HCT116 (cell line): Measurements from ENCODE around the gene ENPP6. TPM values are rescaled to one million over a fixed set of nuclear protein-coding genes. Genes with fewer than 3 reads are reported as not detected.

Source experiments
- ATAC-seq: fragments of 200-7000 bp; cut with Tn5 transposase; 2 replicates; pipeline ENCODE4 v1.9.1; 2020; ENCODE audit warnings: mild to moderate bottlenecking, moderate library complexity
- BruUV-seq: library from RNA; stranded (reverse); fragments of 400-500 nt; replicated peaks from 2 replicates; lab custom pipeline; 2021; lab: Mats Ljungman, UMichigan
- CTCF ChIA-PET: fragments of 300-600 bp; sonication (Branson Sonifier 250); formaldehyde crosslinking; loops from one replicate; lab custom pipeline; 2021; ENCODE audit warnings: antibody characterized with exemption; lab: Charles Lee
- POLR2A ChIA-PET: fragments of 300-600, 350-600 bp; sonication (Branson Sonifier 250); formaldehyde crosslinking; loops from one replicate; lab custom pipeline; 2021; ENCODE audit warnings: antibody characterized with exemption; lab: Charles Lee
- RAD21 ChIA-PET, 2 experiments: fragments of 300-600 bp; sonication (Branson Sonifier 250); formaldehyde crosslinking; loops; one replicate each; lab custom pipeline; 2023; ENCODE audit warnings: low total read pairs in 2 of 2; ENCODE audit not compliant: uncharacterized antibody in 2 of 2, unreplicated experiment in 2 of 2, low non-redundant PET in 1 of 2; lab: Charles Lee
- DNase-seq: peaks from one replicate; pipeline ENCODE4 v3.0.0-alpha.2; 2010; ENCODE audit warnings: low read depth, low spot score
- H2AFZ ChIP-seq: fragments of 200-600 bp; shearing (Covaris generic), sonication (generic); 2 replicates; pipeline ENCODE4 v1.6.1; 2017; ENCODE audit warnings: low read depth, mixed run types, mixed read lengths, antibody characterized with exemption, low read length; ENCODE audit not compliant: poor library complexity, severe bottlenecking
- H3K27ac ChIP-seq: 2 replicates; pipeline ENCODE4 v1.5.1; 2012; ENCODE audit warnings: low read depth, low read length
- H3K27me3 ChIP-seq: fragments of 200-600 bp; sonication (generic); 2 replicates; pipeline ENCODE4 v1.6.1; 2016; ENCODE audit warnings: mixed run types, low read length, mixed read lengths; ENCODE audit not compliant: insufficient read depth
- H3K36me3 ChIP-seq, 2 experiments: fragments of 200-500 bp in 1 of 2; fragments of 200-600 bp in 1 of 2; sonication (Bioruptor generic) in 1 of 2; sonication (generic) in 1 of 2; 2 replicates each; pipeline versions ENCODE4 v1.5.1 to v1.6.1; 2014 to 2016; ENCODE audit warnings: low read length in 2 of 2, inconsistent platforms in 1 of 2, mixed read lengths in 1 of 2, mixed run types in 1 of 2; ENCODE audit not compliant: insufficient read depth in 2 of 2, control insufficient read depth in 1 of 2
- H3K4me1 ChIP-seq, 2 experiments: fragments of 200-600 bp in 1 of 2; sonication (generic) in 1 of 2; 2 replicates each; pipeline versions ENCODE4 v1.5.1 to v1.6.1; 2012 to 2017; ENCODE audit warnings: low read length in 2 of 2, inconsistent platforms in 1 of 2, mild to moderate bottlenecking in 1 of 2, mixed read lengths in 1 of 2, mixed run types in 1 of 2, moderate library complexity in 1 of 2; ENCODE audit not compliant: insufficient read depth in 2 of 2, control insufficient read depth in 1 of 2
- H3K4me2 ChIP-seq: fragments of 200-600 bp; sonication (generic); 2 replicates; pipeline ENCODE4 v1.6.1; 2017; ENCODE audit warnings: mixed run types, low read length, mixed read lengths
- H3K4me3 ChIP-seq, 2 experiments: fragments of 200-600 bp in 1 of 2; sonication (generic) in 1 of 2; replicated peaks in 1 of 2; 2 replicates each; pipeline ENCODE4 v1.5.1; 2011 to 2016; ENCODE audit warnings: low read length in 2 of 2, control low read depth in 1 of 2, low read depth in 1 of 2, mild to moderate bottlenecking in 1 of 2, mixed read lengths in 1 of 2, mixed run types in 1 of 2
- H3K79me2 ChIP-seq: fragments of 200-600 bp; sonication (generic); 2 replicates; pipeline ENCODE4 v1.6.1; 2017; ENCODE audit warnings: mild to moderate bottlenecking, mixed run types, low read length, moderate library complexity, mixed read lengths; ENCODE audit not compliant: insufficient read depth
- H3K9ac ChIP-seq: fragments of 200-600 bp; sonication (generic); 2 replicates; pipeline ENCODE4 v1.6.1; 2016; ENCODE audit warnings: low read length, mixed read lengths
- H3K9me2 ChIP-seq: fragments of 200-600 bp; sonication (generic), shearing (Covaris generic); 2 replicates; pipeline ENCODE4 v1.6.1; 2017; ENCODE audit warnings: mixed run types, mild to moderate bottlenecking, moderate library complexity; ENCODE audit not compliant: insufficient read depth
- H3K9me3 ChIP-seq, 2 experiments: fragments of 200-500 bp in 1 of 2; fragments of 200-600 bp in 1 of 2; sonication (Bioruptor generic) in 1 of 2; sonication (generic) in 1 of 2; 2 replicates each; pipeline ENCODE4 v1.6.1; 2014 to 2017; ENCODE audit warnings: low read length in 2 of 2, mixed read lengths in 2 of 2, inconsistent platforms in 1 of 2, low read depth in 1 of 2, mild to moderate bottlenecking in 1 of 2, mixed run types in 1 of 2, moderate library complexity in 1 of 2; ENCODE audit not compliant: control insufficient read depth in 1 of 2, insufficient read depth in 1 of 2
- H4K20me1 ChIP-seq: fragments of 200-600 bp; sonication (generic), shearing (Covaris generic); 2 replicates; pipeline ENCODE4 v1.6.1; 2017; ENCODE audit warnings: mixed run types, mild to moderate bottlenecking, moderate library complexity; ENCODE audit not compliant: insufficient read depth
- CBX3 ChIP-seq: IDR thresholded peaks from 2 replicates; pipeline ENCODE4 v1.6.1; 2012; ENCODE audit warnings: low read depth
- CEBPB ChIP-seq: IDR thresholded peaks from 2 replicates; pipeline ENCODE4 v1.6.1; 2012; ENCODE audit warnings: low read depth
- EGR1 ChIP-seq: IDR thresholded peaks from 2 replicates; pipeline ENCODE4 v1.6.1; 2012; ENCODE audit warnings: low read depth
- ELF1 ChIP-seq: IDR thresholded peaks from 2 replicates; pipeline ENCODE4 v1.6.1; 2012; ENCODE audit warnings: low read depth, borderline replicate concordance
- EZH2phosphoT487 ChIP-seq: fragments of 200-600 bp; IDR thresholded peaks from 2 replicates; pipeline ENCODE4 v1.6.1; 2018; ENCODE audit warnings: antibody characterized with exemption, borderline replicate concordance
- POLR2A ChIP-seq: IDR thresholded peaks from 2 replicates; pipeline ENCODE4 v1.7.0; 2011; ENCODE audit warnings: borderline replicate concordance; ENCODE audit not compliant: insufficient read depth, insufficient read length; ENCODE audit errors: extremely low read depth
- POLR2AphosphoS5 ChIP-seq: IDR thresholded peaks from 2 replicates; pipeline ENCODE4 v1.6.1; 2011; ENCODE audit warnings: mild to moderate bottlenecking, low read depth, low read length, moderate library complexity
- SIN3A ChIP-seq: IDR thresholded peaks from 2 replicates; pipeline ENCODE4 v1.6.1; 2012; ENCODE audit warnings: low read depth
- SP1 ChIP-seq: IDR thresholded peaks from 2 replicates; pipeline ENCODE4 v1.6.1; 2012; ENCODE audit warnings: low read depth
- TCF7L2 ChIP-seq: IDR thresholded peaks from 2 replicates; pipeline ENCODE4 v1.7.0; 2011; ENCODE audit warnings: borderline replicate concordance, inconsistent platforms; ENCODE audit not compliant: insufficient read depth, insufficient read length; ENCODE audit errors: extremely low read depth
- YY1 ChIP-seq: IDR thresholded peaks from 2 replicates; pipeline ENCODE4 v1.6.1; 2011; ENCODE audit warnings: low read length, low read depth, moderate library complexity, mild to moderate bottlenecking; ENCODE audit not compliant: insufficient replicate concordance; ENCODE audit errors: extremely low read depth
- ZFX ChIP-seq: fragments of 450-650 bp; IDR thresholded peaks from 2 replicates; pipeline ENCODE4 v1.6.1; 2017
- ZNF274 ChIP-seq: fragments of 200-500 bp; sonication (Bioruptor generic); IDR thresholded peaks from 2 replicates; pipeline ENCODE4 v1.6.1; 2014; ENCODE audit warnings: mild to moderate bottlenecking, low read depth, low read length, inconsistent platforms
- intact Hi-C: fragments of 100-400 bp; cut with micrococcal nuclease; formaldehyde crosslinking; loops from 2 replicates; pipeline ENCODE4 v1.10.0; 2022
- total RNA-seq: library from RNA; stranded (reverse); gene quantifications from one replicate; pipeline ENCODE4 v1.2.1, GENCODE V29; 2021; ENCODE audit not compliant: unreplicated experiment
- TF ChIP-seq, protein P1 (sequence below): IDR thresholded peaks from 2 replicates; pipeline ENCODE4 v1.6.1; 2012; ENCODE audit warnings: low read depth
- TF ChIP-seq, protein P2 (sequence below): IDR thresholded peaks from 2 replicates; pipeline ENCODE4 v1.6.1; 2012
- TF ChIP-seq, protein P3 (sequence below), 3 experiments: fragments of 200-600 bp in 1 of 3; sonication (generic) in 1 of 3; IDR thresholded peaks in 2 of 3; conservative IDR thresholded peaks in 1 of 3; 2 replicates each; pipeline ENCODE4 v1.5.1; 2012 to 2017; ENCODE audit warnings: low read depth in 2 of 3, low read length in 2 of 3, antibody characterized with exemption in 1 of 3, borderline replicate concordance in 1 of 3, control low read depth in 1 of 3, mild to moderate bottlenecking in 1 of 3, mixed read lengths in 1 of 3, mixed run types in 1 of 3, moderate library complexity in 1 of 3; ENCODE audit not compliant: insufficient read depth in 1 of 3

ENPP6 gene
- total RNA-seq, 1 experiment from 2014 or later = not detected

DNA sequence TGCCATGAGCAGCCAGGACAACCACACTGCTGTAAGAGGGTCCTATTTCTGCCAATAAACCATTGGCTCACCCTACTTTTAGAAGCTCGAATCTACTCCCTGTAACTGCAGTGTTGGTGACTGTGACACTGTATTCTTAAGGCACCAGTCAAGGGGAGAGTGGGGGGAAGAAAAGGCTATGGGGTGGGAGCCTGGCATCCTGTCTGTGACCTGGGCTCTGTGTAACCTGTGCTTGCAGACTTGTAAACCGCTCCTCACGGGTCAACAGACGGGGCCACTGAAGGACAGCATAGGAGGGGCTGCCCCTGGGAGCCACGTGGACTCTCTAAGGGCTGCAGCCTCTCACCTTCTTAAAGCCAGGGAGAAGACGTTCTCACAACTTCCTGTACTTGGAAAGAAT lies 42.2 kb upstream of the ENPP6 start:
- no TSS peak for BruUV-seq
- H4K20me1 ChIP-seq = no peaks in the 10 kb centered on the region
- H3K36me3 ChIP-seq = no peaks in the 10 kb centered on the region
- TF ChIP-seq SP1 (no peak), TCF7L2 (no peak), EZH2phosphoT487 (no peak), ELF1 (no peak), EGR1 (no peak), ZNF274 (no peak), ZFX (no peak), POLR2A (no peak), CEBPB (no peak), POLR2AphosphoS5 (no peak), SIN3A (no peak), CBX3 (no peak), YY1 (no peak)
- TF ChIP-seq, protein P1, sequence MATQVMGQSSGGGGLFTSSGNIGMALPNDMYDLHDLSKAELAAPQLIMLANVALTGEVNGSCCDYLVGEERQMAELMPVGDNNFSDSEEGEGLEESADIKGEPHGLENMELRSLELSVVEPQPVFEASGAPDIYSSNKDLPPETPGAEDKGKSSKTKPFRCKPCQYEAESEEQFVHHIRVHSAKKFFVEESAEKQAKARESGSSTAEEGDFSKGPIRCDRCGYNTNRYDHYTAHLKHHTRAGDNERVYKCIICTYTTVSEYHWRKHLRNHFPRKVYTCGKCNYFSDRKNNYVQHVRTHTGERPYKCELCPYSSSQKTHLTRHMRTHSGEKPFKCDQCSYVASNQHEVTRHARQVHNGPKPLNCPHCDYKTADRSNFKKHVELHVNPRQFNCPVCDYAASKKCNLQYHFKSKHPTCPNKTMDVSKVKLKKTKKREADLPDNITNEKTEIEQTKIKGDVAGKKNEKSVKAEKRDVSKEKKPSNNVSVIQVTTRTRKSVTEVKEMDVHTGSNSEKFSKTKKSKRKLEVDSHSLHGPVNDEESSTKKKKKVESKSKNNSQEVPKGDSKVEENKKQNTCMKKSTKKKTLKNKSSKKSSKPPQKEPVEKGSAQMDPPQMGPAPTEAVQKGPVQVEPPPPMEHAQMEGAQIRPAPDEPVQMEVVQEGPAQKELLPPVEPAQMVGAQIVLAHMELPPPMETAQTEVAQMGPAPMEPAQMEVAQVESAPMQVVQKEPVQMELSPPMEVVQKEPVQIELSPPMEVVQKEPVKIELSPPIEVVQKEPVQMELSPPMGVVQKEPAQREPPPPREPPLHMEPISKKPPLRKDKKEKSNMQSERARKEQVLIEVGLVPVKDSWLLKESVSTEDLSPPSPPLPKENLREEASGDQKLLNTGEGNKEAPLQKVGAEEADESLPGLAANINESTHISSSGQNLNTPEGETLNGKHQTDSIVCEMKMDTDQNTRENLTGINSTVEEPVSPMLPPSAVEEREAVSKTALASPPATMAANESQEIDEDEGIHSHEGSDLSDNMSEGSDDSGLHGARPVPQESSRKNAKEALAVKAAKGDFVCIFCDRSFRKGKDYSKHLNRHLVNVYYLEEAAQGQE = no peak
- TF ChIP-seq, protein P2, sequence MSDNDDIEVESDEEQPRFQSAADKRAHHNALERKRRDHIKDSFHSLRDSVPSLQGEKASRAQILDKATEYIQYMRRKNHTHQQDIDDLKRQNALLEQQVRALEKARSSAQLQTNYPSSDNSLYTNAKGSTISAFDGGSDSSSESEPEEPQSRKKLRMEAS = no peak
- TF ChIP-seq, protein P3, sequence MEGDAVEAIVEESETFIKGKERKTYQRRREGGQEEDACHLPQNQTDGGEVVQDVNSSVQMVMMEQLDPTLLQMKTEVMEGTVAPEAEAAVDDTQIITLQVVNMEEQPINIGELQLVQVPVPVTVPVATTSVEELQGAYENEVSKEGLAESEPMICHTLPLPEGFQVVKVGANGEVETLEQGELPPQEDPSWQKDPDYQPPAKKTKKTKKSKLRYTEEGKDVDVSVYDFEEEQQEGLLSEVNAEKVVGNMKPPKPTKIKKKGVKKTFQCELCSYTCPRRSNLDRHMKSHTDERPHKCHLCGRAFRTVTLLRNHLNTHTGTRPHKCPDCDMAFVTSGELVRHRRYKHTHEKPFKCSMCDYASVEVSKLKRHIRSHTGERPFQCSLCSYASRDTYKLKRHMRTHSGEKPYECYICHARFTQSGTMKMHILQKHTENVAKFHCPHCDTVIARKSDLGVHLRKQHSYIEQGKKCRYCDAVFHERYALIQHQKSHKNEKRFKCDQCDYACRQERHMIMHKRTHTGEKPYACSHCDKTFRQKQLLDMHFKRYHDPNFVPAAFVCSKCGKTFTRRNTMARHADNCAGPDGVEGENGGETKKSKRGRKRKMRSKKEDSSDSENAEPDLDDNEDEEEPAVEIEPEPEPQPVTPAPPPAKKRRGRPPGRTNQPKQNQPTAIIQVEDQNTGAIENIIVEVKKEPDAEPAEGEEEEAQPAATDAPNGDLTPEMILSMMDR (IDR thresholded peaks at IDR 0.05 in 2 of 3, conservative IDR thresholded peaks at IDR 0.05 in 1 of 3; ENCODE audit: borderline replicate concordance in 1 of 3, insufficient read depth in 1 of 3, low read depth in 2 of 3, low read length in 2 of 3) = no peak
- TF ChIP-seq, all 23 proteins: peak for 0
- Histone ChIP-seq H3K9me3 (no peaks in the 10 kb centered on the region), H3K79me2 (no peaks in the 10 kb centered on the region), H3K4me2 (no peak overlapping the region), H3K9ac (no peak overlapping the region), H3K9me2 (no peaks in the 10 kb centered on the region), H3K4me3 (no peak overlapping the region), H2AFZ (no peak overlapping the region), H3K4me1 (no peaks in the 10 kb centered on the region), H3K27me3 (no peaks in the 10 kb centered on the region), H3K27ac (no peak overlapping the region)
- intact Hi-C loops = loop anchor here (10.0 kb wide), 1 partner anchor 475 kb away; the partner anchor contains the start of gene CENPU
- RAD21 ChIA-PET = no interaction called here
- POLR2A ChIA-PET = interaction anchor here (1.0 kb wide), 1 partner anchor 390 kb away, joined by 3 read pairs; the partner anchor contains the start of genes CASP3 and PRIMPOL
- DNase-seq (no peak), ATAC-seq (no peak)
- CTCF ChIA-PET = no interaction called here
